DOHH2 (cell line): ENCODE measurements around the gene APOLD1.

Source experiments
- H3F3A ChIP-seq: fragments of 200-600 bp; sonication (generic), shearing (Covaris generic); 2 replicates; pipeline ENCODE4 v1.6.0; 2016; ENCODE audit warnings: antibody characterized with exemption, mild to moderate bottlenecking; ENCODE audit not compliant: control insufficient read depth, insufficient read depth
- H3K27ac ChIP-seq: fragments of 200-600 bp; sonication (generic); 2 replicates; pipeline ENCODE4 v1.5.1; 2014; ENCODE audit warnings: low read depth, mild to moderate bottlenecking, low read length, moderate library complexity
- H3K27me3 ChIP-seq: fragments of 200-600 bp; sonication (generic); 2 replicates; pipeline ENCODE4 v1.6.1; 2014; ENCODE audit warnings: mild to moderate bottlenecking, low read length, mixed read lengths; ENCODE audit not compliant: control insufficient read depth
- H3K36me3 ChIP-seq: fragments of 200-600 bp; sonication (generic); 2 replicates; pipeline ENCODE4 v1.6.1; 2014; ENCODE audit warnings: mild to moderate bottlenecking, low read length, moderate library complexity, mixed read lengths; ENCODE audit not compliant: control insufficient read depth
- H3K4me1 ChIP-seq: fragments of 200-600 bp; sonication (generic); 2 replicates; pipeline ENCODE4 v1.6.1; 2014; ENCODE audit warnings: mild to moderate bottlenecking, low read length, mixed read lengths; ENCODE audit not compliant: control insufficient read depth
- H3K4me2 ChIP-seq: fragments of 200-600 bp; sonication (generic); 2 replicates; pipeline ENCODE4 v1.6.0; 2014; ENCODE audit warnings: mild to moderate bottlenecking, low read length, moderate library complexity
- H3K4me3 ChIP-seq: fragments of 200-600 bp; sonication (generic); 2 replicates; pipeline ENCODE4 v1.5.1; 2014; ENCODE audit warnings: mild to moderate bottlenecking, low read length, mixed read lengths
- H3K79me2 ChIP-seq: fragments of 200-600 bp; sonication (generic); 2 replicates; pipeline ENCODE4 v1.6.1; 2014; ENCODE audit warnings: mild to moderate bottlenecking, low read length, mixed read lengths; ENCODE audit not compliant: control insufficient read depth
- H3K9me2 ChIP-seq: fragments of 200-600 bp; sonication (generic); replicated peaks from 2 replicates; pipeline ENCODE4 v1.6.1; 2014; ENCODE audit warnings: mild to moderate bottlenecking, low read length, mixed read lengths; ENCODE audit not compliant: control insufficient read depth
- H3K9me3 ChIP-seq: fragments of 200-600 bp; sonication (generic); 2 replicates; pipeline ENCODE4 v1.6.1; 2014; ENCODE audit warnings: antibody characterized with exemption, low read length, mixed read lengths; ENCODE audit not compliant: control insufficient read depth, insufficient read depth
- H4K20me1 ChIP-seq: fragments of 200-600 bp; sonication (generic); 2 replicates; pipeline ENCODE4 v1.6.0; 2014; ENCODE audit warnings: low read depth, mild to moderate bottlenecking, antibody characterized with exemption, low read length, moderate library complexity; ENCODE audit not compliant: control insufficient read depth, insufficient read depth
- CTCF ChIP-seq: fragments of 200-600 bp; sonication (generic); IDR thresholded peaks from one replicate; pipeline ENCODE4 v1.5.1; 2014; ENCODE audit warnings: antibody characterized with exemption, mild to moderate bottlenecking, low read depth, low read length; ENCODE audit not compliant: poor library complexity, severe bottlenecking
- EZH2phosphoT487 ChIP-seq: fragments of 200-600 bp; sonication (generic); IDR thresholded peaks from 2 replicates; pipeline ENCODE4 v1.6.1; 2017; ENCODE audit warnings: borderline replicate concordance, mild to moderate bottlenecking, antibody characterized with exemption, low read length, moderate library complexity, mixed read lengths

APOLD1 gene

GRCh38 chr12:12791756-12792369, 6.4 kb downstream of the APOLD1 start:
- Histone ChIP-seq H3K4me3 (no peak overlapping the region), H3K9me3 (no peaks in the 10 kb centered on the region), H3K27me3 (peaks cover 25% of the 10 kb centered on the region), H3K9me2 (no peaks in the 10 kb centered on the region), H3K36me3 (no peaks in the 10 kb centered on the region), H3K4me1 (peaks cover 16% of the 10 kb centered on the region), H4K20me1 (no peaks in the 10 kb centered on the region), H3K4me2 (no peak overlapping the region), H3K27ac (no peak overlapping the region), H3K79me2 (no peaks in the 10 kb centered on the region), H3F3A (no peaks in the 10 kb centered on the region; the same call in none of the 2 replicates)
- TF ChIP-seq CTCF (no peak), EZH2phosphoT487 (no peak)

- Histone ChIP-seq H3K36me3 (no peaks in the 10 kb centered on the region), H4K20me1 (no peaks in the 10 kb centered on the region), H3K9me2 (no peaks in the 10 kb centered on the region), H3F3A (no peaks in the 10 kb centered on the region; the same call in none of the 2 replicates), H3K27me3 (peaks cover 24% of the 10 kb centered on the region), H3K4me3 (no peak overlapping the region), H3K27ac (no peak overlapping the region), H3K4me1 (peaks cover 10% of the 10 kb centered on the region), H3K9me3 (no peaks in the 10 kb centered on the region), H3K79me2 (no peaks in the 10 kb centered on the region), H3K4me2 (no peak overlapping the region)
- TF ChIP-seq EZH2phosphoT487 (no peak), CTCF (no peak)
These were observed 7.0 kb downstream of the APOLD1 start for GRCh38 chr12:12792421-12792820.

GRCh38 chr12:12794686-12795085, 9.2 kb downstream of the APOLD1 start:
- H3K4me3 ChIP-seq: no peak overlapping the region
- no peak overlapping the region for H3K27ac ChIP-seq
- no peak overlapping the region for H3K4me2 ChIP-seq
- no peaks in the 10 kb centered on the region for H3K79me2 ChIP-seq
- peaks cover 20% of the 10 kb centered on the region for H3K27me3 ChIP-seq
- H3K9me2 ChIP-seq: no peaks in the 10 kb centered on the region
- TF ChIP-seq CTCF (no peak), EZH2phosphoT487 (no peak)
- no peaks in the 10 kb centered on the region for H4K20me1 ChIP-seq
- H3K9me3 ChIP-seq: no peaks in the 10 kb centered on the region
- no peaks in the 10 kb centered on the region for H3K36me3 ChIP-seq
- no peaks in the 10 kb centered on the region for H3F3A ChIP-seq
- H3K4me1 ChIP-seq: no peaks in the 10 kb centered on the region
